Activated CD4-positive, alpha-beta T cell treated with anti-CD3 and anti-CD28 coated beads, Interleukin-2, amount 50 U/mL, for 24 hours (primary cell): Measurements from ENCODE around the gene ANAPC13.

Experiments used
- DNase-seq, 2 donors: peaks; one replicate each; pipeline ENCODE4 v3.0.0-alpha.2; 2020; ENCODE audit warnings: low read depth in 1 of 2, low spot score in 1 of 2

The ANAPC13 gene, protein sequence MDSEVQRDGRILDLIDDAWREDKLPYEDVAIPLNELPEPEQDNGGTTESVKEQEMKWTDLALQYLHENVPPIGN

DNA sequence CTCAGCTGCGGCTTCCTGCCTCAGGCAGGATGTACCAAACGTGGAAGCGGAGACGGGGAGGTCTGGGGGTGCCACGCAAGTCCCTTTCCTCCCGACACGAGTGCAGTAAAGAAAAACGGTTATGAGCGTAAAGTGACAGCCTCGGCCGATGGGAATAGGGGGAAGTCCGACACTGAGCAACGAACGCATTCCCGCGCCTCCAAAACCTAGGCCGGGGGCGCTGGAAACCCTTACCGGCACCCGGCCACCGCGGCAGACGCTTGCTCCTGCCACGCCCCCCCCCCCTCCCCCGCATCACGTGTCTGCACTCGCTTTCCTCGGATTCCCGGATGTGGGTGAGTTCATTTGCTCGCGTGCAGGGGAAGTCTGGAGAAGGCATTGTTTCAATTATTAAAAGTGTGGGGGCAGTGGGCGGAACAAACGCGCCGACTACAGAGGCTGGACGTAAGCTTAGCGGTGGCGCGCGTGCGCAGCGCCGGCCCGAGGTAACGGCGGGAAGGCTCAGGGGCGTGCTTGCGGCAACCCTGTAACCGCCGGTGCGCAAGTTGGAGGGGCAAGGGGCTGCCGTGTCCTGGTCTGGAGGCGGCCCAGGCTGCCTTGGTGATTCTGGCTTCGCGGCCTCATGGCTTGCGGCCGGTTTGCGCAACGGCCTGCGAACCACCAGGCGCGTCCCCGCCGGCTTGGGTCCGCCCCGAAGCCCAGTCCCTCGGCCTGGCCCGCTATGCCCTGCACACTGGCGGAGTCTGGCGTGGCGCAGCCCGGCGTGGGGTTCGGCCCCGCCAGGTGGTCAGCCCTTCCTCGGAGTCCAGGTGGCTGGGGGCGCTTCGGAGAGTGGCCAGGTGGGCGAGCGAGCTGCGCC, at the start of gene ANAPC13, which contains the start of gene CEP63:
TSS of gene ANAPC13 (minus strand) at position 268 of the 859 bp plus-strand sequence. CDS start 3,081 bp downstream, outside the sequence.
TSS of gene CEP63 (plus strand) at position 340 of the 859 bp plus-strand sequence. CDS start 9,264 bp downstream, outside the sequence.
- peak; percentile 85 to 94 for DNase-seq

- no peak for DNase-seq
Measured at GRCh38 chr3:134535186-134535970, 49.6 kb upstream of the ANAPC13 start.

DNA sequence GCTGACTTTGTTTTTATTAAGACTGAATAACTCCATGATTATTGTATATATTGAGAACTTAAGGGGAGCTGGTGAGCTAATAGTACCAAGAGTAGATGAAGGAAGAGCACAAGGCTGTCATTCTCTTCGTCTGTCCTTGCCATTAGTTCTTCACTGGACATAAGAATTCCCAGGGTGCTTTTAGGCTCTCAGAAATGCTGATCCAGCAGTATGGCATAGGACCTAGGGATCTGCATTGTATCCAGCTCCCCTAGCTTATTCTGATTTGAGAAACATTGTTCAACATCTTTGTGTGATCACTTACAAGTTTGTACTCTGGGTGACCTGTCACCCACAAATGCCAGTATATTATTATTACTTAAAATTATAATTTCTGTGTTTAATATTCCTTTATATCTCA, 47.7 kb upstream of the ANAPC13 start:
- DNase-seq = no peak

GRCh38 chr3:134527538-134528186, 41.9 kb upstream of the ANAPC13 start:
- no peak for DNase-seq

DNA sequence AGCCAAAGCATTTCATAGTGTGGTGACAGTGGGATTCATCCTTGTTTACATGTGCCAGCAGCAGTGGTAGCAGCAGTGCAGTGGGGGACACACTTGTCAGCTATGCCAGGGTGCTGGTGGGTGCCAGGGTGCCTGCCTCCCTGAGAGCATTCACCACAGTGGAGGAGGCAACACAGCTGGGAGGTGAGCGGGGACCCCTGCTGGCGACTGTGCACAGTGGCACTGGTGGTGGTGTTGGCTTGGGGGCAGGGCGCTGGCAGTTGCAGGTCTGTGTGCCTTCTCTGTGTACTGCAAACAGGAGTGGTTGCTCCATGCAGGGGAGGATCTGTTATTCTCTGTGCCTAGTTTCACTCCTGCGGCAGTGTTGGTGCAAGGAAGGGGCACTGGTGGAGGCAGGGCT, 41.3 kb upstream of the ANAPC13 start:
- DNase-seq = no peak

DNA sequence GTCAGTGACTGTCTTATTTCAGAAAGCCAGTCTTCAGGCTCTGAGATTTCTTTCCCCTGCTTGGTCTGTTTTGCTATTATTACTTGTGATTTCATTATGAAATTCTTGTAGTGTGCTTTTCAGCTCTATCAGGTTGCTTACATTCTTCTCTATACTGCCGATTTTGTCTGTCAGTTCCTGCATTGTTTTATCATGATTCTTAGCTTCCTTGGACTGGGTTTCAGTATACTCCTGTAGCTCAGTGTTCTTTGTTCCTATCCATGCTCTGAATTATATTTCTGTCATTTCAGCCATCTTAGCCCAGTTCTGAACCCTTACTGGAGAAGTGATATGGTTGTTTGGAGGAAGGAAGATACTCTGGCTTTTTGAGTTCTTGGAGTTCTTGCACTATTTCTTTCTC, 40.5 kb upstream of the ANAPC13 start:
- no peak for DNase-seq

DNA sequence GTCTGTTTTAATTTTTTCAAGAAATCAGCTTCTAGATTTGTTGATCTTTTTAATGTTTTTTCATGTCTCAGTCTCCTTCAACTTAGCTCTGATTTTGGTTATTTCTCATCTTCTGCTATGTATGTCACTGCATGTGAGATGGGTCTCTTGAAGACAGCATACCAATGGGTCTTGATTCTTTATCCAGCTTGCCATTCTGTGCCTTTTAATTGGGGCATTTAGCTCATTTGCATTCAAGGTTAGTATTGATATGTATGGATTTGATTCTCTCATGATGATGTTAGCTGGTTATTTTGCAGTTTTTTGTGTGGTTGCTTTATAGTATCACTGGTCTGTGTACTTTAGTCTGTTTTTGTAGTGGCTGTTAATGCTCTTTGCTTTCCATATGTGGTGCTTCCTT, 39.5 kb upstream of the ANAPC13 start:
- DNase-seq = no peak

- no peak for DNase-seq
Measured at GRCh38 chr3:134522541-134522940, 36.8 kb upstream of the ANAPC13 start.

DNA sequence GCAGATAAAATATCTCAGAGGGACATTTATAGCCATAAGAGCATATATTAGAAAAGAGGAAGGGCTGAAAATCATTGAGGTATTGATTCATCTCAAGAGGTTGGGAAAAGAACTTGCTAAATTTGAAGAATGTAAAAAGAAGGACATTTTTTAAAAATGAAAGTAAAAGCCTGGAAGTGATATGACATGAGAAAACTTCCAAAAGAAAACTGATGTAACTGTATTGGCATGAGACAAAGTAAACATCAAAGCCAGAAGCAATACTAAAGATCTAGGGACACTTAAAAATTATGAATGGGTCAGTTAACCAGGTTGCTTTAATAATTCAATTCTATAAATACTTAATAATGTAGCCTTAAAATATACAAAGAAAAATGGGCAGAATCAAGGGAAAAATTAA, 32.0 kb upstream of the ANAPC13 start:
- no peak for DNase-seq

DNA sequence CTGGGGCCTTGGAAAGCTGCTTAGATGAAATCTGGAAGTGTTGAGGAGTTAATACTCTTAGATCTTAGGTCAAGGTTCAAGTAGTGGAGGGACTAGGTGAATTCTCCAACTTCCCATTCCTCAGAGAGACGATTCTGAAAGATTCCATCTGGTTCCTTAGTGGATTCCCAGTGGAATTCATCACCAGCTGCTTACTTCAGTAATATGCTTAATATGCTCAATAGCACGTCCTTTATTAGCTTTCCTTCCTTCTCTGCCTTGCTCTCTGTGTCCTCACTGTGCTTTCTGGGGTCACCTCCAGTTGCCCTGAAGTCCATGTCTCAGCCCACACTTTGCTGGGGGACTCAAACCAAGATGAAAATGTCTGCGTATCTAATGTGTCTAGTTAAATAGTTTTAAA, 31.1 kb upstream of the ANAPC13 start:
- DNase-seq = no peak

DNA sequence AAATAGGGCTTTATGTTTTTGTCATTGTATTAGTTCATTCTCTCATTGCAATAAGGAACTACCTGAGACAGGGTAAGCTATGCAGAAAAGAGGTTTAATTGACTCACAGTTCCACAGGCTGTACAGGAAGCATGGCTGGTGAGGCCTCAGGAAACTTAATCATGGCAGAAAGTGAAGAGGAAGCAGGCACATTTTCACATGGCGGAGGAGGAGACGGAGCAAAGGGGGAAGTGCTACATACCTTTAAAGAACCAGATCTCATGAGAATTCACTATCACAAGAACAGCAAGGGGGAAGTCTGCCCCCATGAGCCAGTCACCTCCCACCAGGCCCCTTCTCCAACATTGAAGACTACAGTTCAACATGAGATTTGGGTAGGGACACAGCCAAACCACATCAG, 25.7 kb upstream of the ANAPC13 start:
- DNase-seq = no peak

- DNase-seq = no peak
Measured at GRCh38 chr3:134505485-134505884, 19.7 kb upstream of the ANAPC13 start.

- no peak for DNase-seq
Measured at GRCh38 chr3:134504132-134504531, 18.3 kb upstream of the ANAPC13 start.

DNA sequence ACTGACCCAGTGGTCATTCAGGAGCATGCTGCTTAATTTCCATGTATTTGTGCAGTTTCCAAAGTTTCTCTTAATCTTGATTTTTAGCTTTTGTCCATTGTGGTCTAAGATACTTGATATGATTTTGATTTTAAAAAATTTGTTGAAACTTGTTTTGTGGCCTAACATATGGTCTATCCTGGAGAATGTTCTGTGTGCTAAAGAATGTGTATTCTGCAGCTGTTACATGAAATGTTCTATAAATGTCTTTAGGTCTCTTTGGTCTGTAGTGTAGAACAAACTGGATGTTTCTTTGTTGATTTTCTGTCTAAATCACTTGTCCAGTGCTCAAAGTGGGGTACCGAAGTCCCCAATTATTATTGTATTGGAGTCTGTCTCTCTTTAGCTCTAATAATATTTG, 17.5 kb upstream of the ANAPC13 start:
- no peak for DNase-seq

DNA sequence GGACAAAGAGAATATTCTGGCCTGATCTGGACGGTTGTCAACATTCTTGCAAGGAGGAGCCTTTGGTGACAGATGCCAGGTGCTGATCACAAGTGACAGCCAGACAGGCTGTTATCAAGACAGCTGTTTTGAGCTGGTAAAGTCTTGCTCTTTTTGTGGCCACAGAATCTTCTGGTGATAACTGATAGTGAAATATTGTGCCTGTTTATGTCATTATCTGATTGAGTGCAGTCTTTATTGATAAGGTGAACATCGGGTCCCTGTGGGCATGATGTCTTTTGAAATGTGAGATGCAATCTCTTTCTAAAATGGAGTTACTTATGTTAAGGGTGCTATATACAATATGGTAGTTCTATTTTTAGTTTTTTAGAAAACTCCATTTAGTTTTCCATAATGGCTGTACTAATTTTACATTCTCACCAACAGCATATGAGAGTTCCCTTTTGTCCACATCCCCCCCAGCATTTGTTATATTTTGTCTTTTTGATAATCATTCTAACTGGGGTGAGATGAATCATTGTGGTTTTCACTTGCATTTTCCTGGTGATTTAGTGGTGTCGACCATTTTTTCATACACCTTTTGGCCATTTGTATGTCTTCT, 10.8 kb upstream of the ANAPC13 start:
- no peak for DNase-seq

DNA sequence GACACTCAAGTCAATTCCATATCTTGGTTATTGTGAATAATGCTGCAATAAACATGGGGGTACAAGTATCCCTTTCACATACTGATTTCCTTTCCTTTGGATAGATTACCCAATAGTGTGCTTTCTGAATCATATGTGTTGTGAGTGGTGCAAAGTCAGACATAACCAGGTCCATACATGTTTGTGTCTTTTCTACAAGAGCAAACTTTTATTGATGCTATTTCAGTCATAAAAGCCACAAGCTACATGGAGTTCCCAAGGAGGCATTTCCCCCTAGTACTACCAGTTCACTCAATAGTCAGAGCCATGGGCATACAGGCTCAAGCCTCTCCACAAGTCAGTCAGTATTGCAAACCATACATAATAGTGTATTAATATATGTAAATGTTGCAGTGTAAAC, 10.2 kb upstream of the ANAPC13 start:
- no peak for DNase-seq

GRCh38 chr3:134494495-134494894, 8.7 kb upstream of the ANAPC13 start:
- DNase-seq = no peak

DNA sequence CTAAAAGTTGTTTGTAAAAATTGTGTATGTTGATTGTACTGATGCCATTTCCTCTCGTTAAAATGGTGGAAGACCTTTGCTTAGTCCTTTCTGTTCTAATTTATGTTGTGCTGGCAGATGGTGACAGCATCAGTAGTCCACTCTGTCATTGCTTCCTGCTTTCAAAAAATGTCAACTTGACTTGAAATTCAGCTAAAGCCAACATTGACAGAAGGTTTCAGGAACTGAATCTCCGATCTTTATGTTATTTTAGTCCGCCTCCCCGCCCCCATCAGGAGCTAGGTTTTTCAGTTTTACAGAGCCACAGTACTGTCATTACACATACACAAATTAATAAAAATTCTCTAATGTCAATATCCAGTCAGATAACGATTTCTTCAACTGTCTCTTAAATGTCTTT, 1.6 kb upstream of the ANAPC13 start:
- DNase-seq = no peak

GRCh38 chr3:134486577-134487041, 824 bp upstream of the ANAPC13 start:
- DNase-seq = peak in 1 of 2 donors; percentile 11

GRCh38 chr3:134485075-134485717, 589 bp downstream of the ANAPC13 start:
- DNase-seq = peak in 1 of 2 donors; percentile 9
